ENCODE results near the gene CSF2. TPM values are rescaled to one million over a fixed set of nuclear protein-coding genes. Genes with fewer than 3 reads are reported as not detected.

CSF2 gene
- total RNA-seq, 1 experiment from 2014 or later: 0.30 TPM

DNA sequence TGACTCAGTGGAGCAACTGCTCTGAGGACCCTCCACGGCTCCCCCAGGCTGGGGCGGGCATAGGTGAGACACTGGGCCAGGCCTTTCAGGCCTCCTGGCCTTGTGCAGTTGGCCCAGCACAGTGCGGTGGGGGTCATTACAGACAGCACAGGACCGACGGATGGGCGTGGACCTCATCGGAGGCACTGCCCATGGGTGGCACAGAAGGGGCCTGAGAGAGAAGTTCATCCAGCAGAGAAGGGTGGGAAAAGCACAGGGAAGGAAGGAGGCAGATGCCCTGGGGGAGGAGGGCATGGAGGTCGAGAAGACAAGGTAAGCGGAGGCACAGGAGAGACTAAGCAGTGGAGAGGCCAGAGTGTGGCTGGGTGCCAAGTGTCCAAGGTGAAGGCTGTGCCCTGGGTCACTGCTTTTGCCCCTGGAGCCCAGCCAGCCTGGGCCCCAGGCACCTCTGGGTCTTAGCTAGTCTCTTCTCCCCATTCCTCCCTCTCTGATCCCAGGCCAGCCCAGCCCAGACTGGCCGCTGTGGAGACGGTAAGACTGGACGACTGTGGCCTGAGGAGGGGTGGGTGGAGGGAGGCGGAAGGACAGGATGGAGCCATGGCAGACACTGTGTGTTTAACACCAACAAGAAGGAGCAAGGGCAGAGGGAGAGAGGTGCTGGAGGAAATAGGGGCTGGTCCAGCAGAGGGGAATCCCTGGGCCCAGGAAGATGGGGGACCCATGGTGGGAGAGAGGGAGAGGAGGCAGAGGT, 7.5 kb upstream of the CSF2 start:
- Histone ChIP-seq H3K27ac (ENCODE audit: low read depth, low read length) (no peak overlapping the region), H3K4me3 (replicated peaks in 1 of 2; ENCODE audit: low read depth in 1 of 2, low read length in 2 of 2) (no peak overlapping the region), H3K9me3 (ENCODE audit: control insufficient read depth in 1 of 2, insufficient read depth in 1 of 2, low read depth in 1 of 2, low read length in 2 of 2) (no peaks in the 10 kb centered on the region), H3K27me3 (ENCODE audit: insufficient read depth, low read length) (no peaks in the 10 kb centered on the region), H3K36me3 (ENCODE audit: control insufficient read depth in 1 of 2, insufficient read depth in 2 of 2, low read length in 2 of 2) (no peaks in the 10 kb centered on the region), H4K20me1 (ENCODE audit: insufficient read depth) (no peaks in the 10 kb centered on the region), H3K4me2 (ENCODE audit: low read length) (no peak overlapping the region), H3K9me2 (ENCODE audit: insufficient read depth) (no peaks in the 10 kb centered on the region), H3K79me2 (ENCODE audit: insufficient read depth, low read length) (no peaks in the 10 kb centered on the region), H3K9ac (ENCODE audit: low read length) (no peak overlapping the region), H3K4me1 (ENCODE audit: control insufficient read depth in 1 of 2, insufficient read depth in 2 of 2, low read length in 2 of 2) (peaks cover 0 to 4% of the 10 kb centered on the region in 2 experiments; a peak in 1 of 4 replicates), H2AFZ (ENCODE audit: low read depth, low read length, poor library complexity, severe bottlenecking) (no peak overlapping the region)
- DNase-seq (ENCODE audit: low read depth, low spot score): no peak
- POLR2A ChIA-PET: no interaction called here
- no peak for ATAC-seq
- TF ChIP-seq EZH2 (IDR thresholded peaks at IDR 0.05) (no peak), SP1 (IDR thresholded peaks at IDR 0.05; ENCODE audit: low read depth) (no peak), ZFX (IDR thresholded peaks at IDR 0.05) (no peak), POLR2AphosphoS5 (IDR thresholded peaks at IDR 0.05; ENCODE audit: low read depth, low read length) (no peak), RAD21 (IDR thresholded peaks at IDR 0.05; ENCODE audit: low read depth) (no peak), SRF (IDR thresholded peaks at IDR 0.05; ENCODE audit: low read depth) (no peak), ELF1 (IDR thresholded peaks at IDR 0.05; ENCODE audit: borderline replicate concordance, low read depth) (no peak)
- TF ChIP-seq, protein P1, sequence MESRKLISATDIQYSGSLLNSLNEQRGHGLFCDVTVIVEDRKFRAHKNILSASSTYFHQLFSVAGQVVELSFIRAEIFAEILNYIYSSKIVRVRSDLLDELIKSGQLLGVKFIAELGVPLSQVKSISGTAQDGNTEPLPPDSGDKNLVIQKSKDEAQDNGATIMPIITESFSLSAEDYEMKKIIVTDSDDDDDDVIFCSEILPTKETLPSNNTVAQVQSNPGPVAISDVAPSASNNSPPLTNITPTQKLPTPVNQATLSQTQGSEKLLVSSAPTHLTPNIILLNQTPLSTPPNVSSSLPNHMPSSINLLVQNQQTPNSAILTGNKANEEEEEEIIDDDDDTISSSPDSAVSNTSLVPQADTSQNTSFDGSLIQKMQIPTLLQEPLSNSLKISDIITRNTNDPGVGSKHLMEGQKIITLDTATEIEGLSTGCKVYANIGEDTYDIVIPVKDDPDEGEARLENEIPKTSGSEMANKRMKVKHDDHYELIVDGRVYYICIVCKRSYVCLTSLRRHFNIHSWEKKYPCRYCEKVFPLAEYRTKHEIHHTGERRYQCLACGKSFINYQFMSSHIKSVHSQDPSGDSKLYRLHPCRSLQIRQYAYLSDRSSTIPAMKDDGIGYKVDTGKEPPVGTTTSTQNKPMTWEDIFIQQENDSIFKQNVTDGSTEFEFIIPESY (IDR thresholded peaks at IDR 0.05; ENCODE audit: extremely low read depth, insufficient replicate concordance, low read length): no peak
- TF ChIP-seq, protein P2, sequence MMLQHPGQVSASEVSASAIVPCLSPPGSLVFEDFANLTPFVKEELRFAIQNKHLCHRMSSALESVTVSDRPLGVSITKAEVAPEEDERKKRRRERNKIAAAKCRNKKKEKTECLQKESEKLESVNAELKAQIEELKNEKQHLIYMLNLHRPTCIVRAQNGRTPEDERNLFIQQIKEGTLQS (IDR thresholded peaks at IDR 0.05): no peak
- BruUV-seq (replicated peaks): no TSS peak
- RAD21 ChIA-PET (ENCODE audit: low non-redundant PET in 1 of 2, low total read pairs in 2 of 2, uncharacterized antibody in 2 of 2, unreplicated experiment in 2 of 2): no interaction called here
- CTCF ChIA-PET: interaction anchor here (1.0 to 1.6 kb wide), 8 partner anchors 36 to 643 kb away, joined by 3 to 6 read pairs (median 4); partner anchors contain the start of gene SLC22A5
- intact Hi-C loops (cut with micrococcal nuclease): loop anchor here (1.0 to 10.0 kb wide), 8 partner anchors 68 to 436 kb away; partner anchors contain the start of gene SLC22A5

Measured in HCT116 (cell line).